HG02943 (cell line): ENCODE data around the gene MMP21.

Source experiments
- ATAC-seq: cut with Tn5 transposase; IDR thresholded peaks from one replicate; pipeline ENCODE4 v1.9.1; 2021; ENCODE audit warnings: mild to moderate bottlenecking, low read depth, moderate library complexity; ENCODE audit not compliant: unreplicated experiment

Gene MMP21, protein sequence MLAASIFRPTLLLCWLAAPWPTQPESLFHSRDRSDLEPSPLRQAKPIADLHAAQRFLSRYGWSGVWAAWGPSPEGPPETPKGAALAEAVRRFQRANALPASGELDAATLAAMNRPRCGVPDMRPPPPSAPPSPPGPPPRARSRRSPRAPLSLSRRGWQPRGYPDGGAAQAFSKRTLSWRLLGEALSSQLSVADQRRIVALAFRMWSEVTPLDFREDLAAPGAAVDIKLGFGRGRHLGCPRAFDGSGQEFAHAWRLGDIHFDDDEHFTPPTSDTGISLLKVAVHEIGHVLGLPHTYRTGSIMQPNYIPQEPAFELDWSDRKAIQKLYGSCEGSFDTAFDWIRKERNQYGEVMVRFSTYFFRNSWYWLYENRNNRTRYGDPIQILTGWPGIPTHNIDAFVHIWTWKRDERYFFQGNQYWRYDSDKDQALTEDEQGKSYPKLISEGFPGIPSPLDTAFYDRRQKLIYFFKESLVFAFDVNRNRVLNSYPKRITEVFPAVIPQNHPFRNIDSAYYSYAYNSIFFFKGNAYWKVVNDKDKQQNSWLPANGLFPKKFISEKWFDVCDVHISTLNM

DNA sequence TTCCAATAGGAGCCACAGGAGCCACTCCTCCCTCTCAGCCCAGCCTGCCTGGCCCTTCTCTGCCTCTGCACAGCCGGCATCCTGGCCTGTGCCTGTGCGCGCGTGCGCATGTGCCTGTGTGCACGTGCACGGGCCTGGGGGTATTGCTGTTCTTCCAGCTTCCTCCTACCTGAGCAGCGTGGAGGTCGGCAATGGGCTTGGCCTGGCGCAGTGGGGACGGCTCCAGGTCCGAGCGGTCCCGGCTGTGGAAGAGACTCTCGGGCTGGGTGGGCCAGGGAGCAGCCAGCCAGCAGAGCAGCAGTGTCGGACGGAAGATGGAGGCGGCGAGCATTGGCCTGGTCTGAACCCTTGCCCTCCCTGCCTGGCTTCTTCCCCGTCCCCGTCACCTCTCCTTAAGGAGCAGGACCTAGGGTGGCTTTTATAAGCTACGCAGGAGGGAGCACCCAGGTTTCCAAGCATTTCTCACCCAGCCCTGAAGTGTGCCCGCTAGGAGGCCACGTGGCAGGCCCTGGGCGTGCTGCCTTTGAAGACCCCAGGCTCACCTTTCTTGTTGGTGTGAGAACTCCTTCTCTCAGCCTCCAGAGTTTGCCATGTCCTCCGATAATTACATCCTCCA lies at the start of gene MMP21:
MMP21 (minus strand) TSS at position 331 of the 616 bp plus-strand sequence; CDS start at position 331, 0 bp downstream.
- ATAC-seq, result no peak

DNA sequence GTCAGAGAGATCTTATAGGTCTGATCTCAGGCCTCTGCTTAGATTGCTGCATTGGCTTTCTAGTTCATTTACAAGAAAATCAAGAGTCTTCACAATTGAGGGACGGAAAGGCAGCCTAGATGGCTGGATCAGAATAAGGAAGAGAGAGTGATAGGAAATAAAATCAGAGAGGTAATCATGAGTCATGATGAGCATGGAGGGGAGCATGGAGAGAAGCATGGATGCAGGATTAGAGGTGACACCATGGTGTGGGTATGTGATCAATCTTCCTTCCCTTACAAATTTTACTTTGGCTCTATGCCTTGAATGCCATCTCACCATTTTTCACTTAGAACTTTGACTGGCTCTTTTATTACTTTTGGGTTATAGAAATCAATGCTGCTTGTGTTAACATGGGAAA lies 49.1 kb upstream of the MMP21 start:
- ATAC-seq, result no peak

DNA sequence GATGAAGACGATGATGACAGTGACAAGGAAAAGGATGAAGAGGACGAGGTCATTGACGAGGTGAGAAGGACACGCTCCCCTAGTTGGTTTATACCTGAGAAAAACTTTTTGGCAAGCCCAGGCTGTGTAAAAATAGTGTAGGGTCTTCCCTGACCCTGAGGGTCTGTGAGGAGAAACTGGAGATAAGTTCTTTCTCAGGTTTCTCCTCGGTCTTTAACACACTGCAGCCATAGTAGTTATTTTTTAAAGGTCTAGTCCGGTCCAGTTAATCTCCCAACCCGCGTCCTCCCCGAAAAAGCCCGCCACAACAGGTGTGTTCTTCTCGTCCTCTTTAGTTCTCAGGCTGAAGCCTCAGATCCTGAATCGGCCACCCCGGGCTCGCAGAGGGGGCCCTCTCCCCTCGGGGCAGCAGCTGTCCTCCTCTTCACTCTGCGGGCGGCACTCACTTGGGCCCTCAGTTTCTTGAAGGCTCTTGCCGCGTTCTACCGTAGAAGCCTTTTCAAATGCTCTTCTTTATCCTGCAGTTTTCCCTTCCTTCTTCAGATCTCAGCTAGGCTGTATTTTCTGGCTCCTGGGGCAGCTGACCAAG lies 48.1 kb upstream of the MMP21 start:
- no peak for ATAC-seq

DNA sequence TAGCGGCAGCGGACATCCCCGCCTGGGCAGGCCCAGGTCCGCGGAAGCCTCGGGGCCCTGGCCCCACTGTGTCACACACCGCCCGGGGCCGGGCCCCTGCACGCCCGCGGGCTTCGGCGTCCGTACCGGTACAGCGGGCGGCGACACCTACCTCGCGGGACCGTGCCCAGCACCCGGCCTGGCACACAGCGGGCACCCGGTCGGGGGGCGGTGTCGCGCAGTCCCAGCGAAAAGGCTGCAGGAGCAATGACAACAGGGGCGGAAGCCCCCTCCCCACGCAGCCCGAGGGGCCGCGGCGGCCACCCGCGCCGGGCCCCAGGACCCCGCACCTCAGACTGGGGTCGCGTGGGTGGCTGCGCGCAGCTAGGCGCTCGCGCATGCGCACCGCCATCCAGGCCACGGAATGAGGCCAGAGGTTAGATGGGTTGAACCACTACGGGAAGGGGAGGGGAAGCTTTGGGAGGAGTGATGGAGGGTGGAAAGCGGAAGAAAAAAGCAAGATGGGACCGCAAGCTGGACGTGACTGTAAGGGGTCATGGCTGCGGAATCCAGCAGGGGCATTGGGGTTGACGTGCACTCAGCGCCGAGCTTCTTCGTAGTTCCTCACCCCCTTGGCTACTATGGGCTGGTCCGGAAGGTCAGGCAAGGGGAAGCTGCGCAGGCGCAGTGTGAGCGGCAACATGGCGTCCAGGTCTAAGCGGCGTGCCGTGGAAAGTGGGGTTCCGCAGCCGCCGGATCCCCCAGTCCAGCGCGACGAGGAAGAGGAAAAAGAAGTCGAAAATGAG lies 47.4 kb upstream of the MMP21 start, which contains the start of the genes BCCIP and UROS:
BCCIP (plus strand) TSS at position 669 of the 785 bp plus-strand sequence; CDS start at position 681, 12 bp downstream.
UROS (minus strand) TSS at position 381 of the 785 bp plus-strand sequence. CDS start 6,759 bp downstream, outside the sequence.
- peak; percentile 83 for ATAC-seq

DNA sequence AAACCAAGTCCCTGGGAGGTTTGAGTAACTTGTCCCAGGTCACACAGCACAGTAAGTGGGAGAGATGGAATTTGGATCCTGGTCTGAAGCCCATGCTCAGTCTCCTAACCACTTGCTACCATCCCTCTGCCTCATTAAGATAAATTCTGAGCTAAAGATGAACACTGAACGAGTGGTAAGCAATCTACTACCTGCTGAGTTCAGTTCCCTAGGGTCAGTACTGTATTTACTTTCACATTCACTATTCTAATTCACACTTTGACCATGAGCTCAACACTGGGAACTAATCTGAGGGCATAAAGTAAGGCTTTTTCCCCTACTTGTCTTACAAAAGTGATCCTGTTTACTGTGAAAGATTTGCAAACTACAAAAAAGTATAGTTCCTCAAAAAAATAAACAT lies 45.1 kb upstream of the MMP21 start:
- peak; percentile 48 for ATAC-seq

DNA sequence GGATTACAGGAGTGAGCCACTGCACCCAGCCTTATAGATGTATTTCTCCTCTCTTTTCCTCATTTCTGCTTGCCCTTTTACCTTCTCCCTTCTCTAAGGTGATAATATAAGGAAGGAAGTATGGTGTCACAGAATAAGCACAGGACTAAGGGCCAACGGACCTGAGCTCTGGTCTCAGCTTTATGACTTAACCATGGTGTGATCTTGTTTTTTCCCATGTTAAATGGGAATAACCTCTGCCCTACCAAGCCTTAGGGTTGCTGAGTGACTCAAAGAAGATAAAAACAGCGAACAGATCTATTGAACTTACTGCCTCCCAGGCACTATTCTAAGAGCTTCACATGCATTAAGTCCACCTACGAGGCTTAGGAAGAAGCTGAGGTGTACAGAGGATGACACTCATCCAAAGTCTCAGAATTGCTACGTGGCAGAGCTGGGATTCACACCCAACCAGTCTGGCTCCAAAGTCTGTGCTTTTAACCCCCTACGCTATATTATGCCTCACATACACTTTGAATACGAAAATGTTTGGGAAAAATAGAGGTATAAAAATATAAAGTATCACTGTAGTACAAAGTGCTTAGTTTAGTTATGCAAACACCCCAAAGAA lies 41.8 kb upstream of the MMP21 start:
- no peak for ATAC-seq

DNA sequence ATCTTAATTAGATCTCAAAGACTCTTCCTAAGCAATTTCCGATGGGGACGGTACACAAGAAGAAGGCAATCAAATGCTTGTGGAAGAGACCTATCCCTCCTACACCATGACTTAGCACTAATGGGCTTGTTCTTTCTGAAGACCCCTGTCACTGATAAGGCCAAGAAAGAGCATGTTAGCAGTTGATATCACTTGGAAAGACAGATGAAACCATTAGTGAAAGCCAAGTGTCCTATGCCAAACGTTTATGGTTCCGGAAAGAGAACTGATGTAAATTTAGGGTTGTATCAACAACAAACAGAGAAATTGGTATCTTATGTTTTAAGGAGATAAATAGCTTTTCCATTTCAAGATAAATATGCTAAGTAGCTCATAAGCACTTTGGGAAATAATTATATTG lies 40.9 kb upstream of the MMP21 start:
- ATAC-seq, result no peak

DNA sequence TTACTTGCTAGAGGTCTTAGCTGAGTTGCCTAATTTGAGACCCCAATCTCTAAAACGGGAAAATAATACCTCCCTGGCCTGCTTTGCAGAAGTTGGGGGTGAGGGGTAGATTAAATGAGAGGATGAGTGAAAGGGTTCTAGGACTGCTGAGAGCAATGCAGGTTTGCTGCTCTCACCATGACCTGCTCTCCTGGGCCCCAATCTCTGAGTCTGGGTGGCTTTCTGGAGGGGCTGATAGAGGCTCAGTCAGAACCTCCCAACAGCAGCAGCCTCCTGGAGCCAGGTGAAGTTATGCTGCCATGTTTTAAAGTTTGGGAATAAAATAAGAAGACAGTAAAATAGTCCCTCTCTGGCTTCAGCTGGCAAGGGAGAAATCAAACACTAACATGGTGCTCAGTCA lies 40.1 kb upstream of the MMP21 start:
- no peak for ATAC-seq

DNA sequence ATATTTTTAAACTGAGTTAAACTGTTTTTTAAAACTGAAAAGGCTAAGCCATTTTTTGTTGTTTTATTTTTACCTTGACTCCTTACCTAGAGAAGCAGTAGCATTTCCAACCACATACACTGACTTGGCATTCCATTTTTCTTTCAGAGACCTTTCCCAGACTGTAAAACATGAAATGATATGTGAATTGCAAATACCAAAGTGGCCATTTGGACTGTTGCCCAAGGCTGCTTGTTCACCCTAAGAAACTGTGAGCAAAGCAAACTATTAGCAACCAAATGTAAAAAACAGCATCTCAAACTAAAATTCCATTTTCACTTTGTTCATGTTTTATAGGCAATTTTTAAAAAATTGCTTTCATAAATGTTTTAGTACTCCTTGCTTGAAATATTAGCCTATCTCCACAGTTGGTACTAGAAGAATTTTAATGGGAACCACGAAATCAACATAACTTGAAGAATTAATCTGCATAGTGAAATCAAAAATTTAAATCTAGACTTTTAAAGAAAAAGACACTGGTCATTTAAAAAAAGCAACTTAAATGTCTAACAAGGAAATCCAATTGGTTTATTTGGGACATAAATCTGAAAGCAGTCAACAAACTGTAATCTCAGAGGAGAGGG lies 36.6 kb upstream of the MMP21 start:
- ATAC-seq, result no peak

DNA sequence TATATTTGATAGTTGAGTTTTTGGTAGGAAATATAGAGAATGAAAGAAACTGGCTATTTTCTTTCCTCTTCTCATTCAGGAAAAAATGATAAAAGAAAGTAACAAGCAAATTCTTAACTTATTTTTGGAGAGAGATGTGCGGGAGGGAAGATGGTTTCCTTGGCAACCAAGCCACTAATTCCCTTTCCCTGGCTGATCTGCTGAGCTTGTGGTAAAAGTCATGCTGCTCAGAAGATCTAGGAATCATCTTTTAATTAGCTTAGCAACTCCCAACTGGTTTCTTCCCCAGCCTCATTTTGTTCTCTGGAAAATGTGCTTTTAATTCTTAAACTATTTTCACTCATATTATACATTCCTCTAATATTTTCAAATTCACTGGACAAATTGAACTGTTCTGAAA lies 35.6 kb upstream of the MMP21 start:
- no peak for ATAC-seq

DNA sequence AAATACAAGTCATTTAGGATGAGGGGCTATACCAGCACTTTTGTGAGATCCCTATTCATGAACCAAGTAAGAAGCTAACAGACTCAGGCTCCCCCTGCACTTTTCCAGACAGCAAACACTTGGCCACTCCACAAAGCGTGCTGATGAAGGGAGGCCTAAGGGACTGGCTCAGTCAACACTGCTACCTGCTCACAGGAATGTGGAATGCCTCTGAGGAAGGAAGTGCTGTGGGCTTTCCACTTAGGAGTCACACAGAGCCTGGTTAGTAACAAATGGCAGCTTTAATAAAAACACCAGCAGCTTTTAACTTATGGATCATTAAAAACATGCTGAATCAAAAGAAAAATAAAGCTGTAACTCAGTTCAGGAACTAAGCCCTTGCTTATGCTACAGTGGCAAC lies 32.4 kb upstream of the MMP21 start:
- no peak for ATAC-seq

DNA sequence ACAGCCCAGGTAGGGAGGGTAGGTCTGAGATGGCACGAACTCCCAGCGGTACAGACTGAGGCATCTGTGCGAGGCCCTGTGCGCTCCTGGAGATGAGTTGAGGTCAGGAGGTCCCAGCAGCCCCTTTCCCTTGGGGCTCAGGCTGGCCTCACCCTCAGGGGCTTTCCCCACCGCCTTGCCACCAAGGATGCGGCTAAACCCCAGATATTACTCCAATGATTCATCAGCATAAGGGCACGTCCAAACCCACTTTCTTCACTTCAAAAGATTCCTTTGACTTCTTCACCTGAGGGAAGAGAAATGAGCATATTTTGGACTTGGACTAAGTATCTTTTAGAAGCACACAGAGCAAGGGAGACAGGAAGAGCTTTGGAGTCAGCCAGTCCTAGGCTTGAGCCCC lies 27.1 kb upstream of the MMP21 start:
- ATAC-seq, result no peak

DNA sequence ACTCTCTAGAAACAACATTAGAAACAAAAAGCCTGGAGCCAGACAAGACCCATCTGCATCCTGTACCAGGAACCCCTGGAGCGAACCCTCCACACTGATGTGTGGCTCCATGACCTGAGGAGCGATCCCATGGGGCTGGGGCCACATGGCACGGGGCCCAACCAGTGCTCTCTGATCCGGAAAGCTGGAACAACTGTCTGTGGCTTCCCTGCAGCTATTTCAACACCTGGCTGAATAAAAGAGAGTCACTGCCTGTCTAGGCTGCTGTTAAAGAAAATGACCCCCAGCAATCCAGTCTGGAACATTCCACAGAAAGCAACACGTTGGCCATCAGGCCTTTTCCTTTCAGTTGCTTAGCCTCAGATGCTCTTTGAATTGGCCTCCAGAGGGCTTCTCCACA lies 26.5 kb upstream of the MMP21 start:
- no peak for ATAC-seq

DNA sequence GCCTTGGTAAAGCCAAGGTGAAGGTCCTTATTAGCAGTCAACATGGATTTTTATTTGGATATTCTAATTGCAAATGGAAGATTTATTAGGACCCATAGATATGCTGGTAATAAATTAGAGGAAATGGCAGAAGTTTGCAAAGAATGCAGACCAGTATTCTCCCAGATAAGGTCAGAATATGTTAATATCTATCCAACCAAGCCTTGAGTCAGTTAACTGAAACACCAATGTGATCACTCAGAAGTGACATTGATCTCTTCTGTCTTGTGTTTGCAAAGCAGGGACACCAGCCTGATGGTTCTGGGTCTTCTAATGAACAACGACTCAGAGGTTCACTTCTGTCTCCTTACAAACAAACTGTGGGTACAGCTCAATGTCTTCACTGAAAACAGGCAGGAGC lies 26.0 kb upstream of the MMP21 start:
- no peak for ATAC-seq

DNA sequence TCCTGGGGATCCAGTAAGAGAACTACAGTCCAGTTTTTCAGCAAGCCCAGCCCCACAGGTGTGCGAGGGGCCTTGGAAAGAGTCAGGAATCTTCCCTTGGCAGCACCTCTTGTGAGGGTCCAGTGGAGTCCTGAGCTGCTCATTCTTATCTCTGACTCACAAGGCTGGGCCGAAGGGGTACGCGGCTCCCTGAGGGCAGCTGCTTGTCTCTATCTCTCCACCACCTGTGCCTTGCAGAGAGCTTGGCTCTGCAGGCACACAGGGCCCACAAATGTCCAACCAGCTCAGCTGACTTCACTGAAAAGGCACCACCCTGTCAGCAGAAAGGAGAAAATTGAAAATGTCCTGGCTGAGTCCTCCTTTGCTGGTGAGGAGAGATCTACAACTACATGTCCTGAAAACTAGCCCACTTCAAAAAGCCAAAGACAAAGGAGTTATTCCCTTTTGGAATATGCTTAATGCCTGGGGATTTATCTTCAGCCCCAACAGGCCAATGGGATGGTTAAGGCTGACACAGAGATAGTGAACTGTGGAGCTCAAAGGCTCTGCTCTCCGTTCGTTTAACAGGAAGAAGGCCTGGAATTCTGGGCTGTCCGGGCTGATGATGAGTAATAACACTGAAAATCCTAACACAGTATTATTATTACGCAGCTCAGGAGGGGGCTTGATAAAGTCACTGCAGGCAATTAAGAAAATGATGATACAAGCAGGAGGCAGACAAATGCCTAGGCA lies 24.0 kb upstream of the MMP21 start:
- no peak for ATAC-seq

DNA sequence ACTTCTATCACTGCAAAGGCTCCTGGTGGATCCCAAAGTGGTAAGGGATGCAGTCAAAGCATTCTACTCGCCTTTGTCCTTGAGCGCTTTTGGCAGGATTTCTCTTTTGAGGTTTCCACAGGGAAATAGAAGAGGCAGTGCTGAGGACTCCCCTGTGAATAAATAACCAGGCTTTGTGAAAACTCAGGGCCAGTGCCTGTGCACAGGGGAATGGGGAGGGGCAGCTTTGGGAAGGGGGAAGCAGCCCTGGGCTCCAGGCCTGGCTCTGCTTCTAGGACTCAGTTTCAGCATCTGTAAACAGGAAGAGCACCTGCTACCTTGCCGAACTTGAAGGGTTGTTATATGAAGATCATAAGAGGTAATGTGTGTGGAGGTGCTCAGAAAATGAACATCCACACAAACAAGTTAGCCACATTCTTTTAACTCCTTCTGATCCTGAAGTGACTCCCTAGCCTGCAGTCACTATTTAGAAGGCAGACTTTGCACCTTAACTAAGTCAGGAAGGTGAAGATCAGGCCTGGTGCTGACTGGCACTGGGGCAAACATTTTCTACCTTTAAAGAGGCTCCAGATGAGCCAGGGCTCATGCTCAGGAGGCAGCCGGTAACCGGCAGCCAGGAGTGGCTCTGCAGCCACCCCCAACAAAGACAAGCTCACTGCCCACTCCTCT lies 22.5 kb upstream of the MMP21 start:
- no peak for ATAC-seq

DNA sequence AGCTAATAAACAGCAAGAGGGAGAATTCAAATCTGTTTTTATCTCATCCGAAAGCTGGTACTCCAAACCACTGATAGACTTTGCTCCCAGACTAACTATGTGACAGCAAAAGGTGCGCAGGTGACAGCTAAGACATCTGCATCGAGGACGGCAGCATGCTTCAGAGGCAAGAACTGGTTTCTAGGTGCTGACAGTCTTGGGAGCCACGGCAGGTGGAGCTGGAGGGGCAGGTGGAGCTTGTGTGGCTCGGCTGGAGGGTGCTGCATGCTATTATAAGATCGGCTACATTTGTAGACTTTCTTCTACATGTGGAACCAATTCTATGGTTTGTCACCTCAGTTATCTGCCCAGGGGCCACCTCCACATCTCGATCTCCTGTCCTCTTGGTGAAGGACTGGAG lies 21.8 kb upstream of the MMP21 start:
- ATAC-seq, result no peak

DNA sequence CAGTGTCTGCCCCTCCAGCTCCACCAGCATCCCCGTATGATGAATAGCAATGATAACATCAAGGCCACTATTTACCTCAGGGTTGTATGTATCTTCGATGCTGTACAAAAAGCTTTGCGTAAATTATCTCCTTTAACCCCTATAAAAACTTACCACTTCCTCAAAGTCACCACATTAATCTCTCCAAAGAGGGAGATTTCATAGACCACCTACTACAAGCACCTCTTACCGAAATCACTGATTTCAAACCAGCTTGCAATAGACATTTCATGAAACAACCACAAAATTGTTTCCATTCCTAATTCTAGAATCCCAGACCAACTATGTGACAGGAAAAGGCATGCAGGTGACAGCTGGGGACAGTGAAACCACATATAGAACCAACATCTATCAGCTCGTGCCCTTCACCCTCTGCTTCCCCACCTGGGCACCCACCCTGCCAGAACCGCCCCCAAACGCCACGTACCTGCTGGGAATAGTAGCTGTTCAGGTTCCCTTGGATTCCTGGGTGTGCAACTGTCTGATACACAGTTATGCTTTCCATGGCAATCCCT lies 20.1 kb upstream of the MMP21 start:
- no peak for ATAC-seq
